GM21529 (cell line): Measurements from ENCODE around the gene UTP11.

Experiments
- ATAC-seq: cut with Tn5 transposase; IDR thresholded peaks from one replicate; pipeline ENCODE4 v1.9.1; 2021; ENCODE audit not compliant: unreplicated experiment

Gene UTP11

GRCh38 chr1:38045401-38046332 lies 33.1 kb downstream of the UTP11 start:
- no peak for ATAC-seq

- ATAC-seq = peak; percentile 3
Measured at GRCh38 chr1:38046333-38046883, 33.9 kb downstream of the UTP11 start, which contains the start of gene POU3F1. TSS of gene POU3F1 (minus strand) at chr1:38046793. CDS start at chr1:38046743, 50 bp downstream.

DNA sequence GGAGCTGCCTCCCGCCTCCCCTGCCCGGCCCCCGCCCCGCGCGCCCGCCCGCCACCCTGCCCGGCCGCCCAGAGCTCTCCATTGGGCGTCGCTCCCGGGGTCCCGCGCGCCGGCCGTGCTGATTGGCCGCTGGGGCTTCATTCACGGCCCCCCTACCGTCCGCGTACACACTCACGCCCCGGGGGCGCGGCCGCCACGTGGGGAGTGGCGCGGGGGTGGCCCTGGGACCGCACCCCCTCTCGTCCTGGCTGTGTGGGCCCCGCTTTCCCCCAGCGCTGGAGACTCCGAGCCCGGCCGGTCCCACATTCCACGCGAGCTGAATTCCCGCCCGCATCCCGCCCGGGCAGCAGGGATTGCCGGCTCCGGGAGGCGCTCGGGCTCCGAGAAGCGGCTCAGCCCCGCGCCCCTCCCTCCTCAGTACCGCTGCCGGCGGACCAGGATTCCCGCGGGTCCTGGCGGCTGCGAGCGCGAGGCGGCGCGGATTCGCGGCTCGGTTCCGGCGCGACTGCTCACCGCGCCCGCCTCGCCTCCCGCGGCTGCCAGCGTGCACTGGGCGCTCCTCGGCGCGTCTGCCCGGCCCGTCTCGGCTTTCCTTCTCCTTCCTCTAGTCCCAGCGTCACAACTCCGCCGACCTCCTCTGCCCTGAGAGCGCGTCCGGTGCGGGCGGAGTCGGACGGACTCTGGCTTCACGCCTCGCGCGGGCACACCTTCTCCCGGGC lies 34.5 kb downstream of the UTP11 start:
- peak; percentile 62 for ATAC-seq

GRCh38 chr1:38047603-38048141 lies 35.1 kb downstream of the UTP11 start:
- ATAC-seq = no peak

GRCh38 chr1:38050397-38051078 lies 38.0 kb downstream of the UTP11 start:
- ATAC-seq = no peak

DNA sequence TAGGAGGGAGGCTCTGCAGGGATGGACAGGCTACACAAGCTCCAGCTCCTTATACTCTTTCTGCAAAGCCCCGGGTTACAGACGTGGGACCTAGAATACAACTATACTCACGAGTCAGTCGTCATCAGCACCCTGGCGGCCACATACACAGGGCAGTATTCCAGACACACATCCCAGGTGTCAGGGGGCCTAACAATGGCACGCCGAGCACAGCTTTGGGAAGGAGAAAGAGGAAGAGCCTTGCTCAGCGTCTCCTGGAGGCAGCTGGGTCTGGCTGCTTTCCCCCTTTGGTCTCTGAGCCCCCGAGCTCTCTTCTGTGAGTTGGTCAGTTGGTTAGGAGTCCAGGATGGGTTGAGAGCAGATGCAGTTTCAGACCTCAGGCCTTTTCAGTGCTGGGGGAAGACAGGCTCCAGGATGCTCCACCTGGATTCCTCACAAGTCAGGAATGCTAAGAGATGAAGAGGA lies 38.6 kb downstream of the UTP11 start:
- ATAC-seq = no peak

- ATAC-seq = peak; percentile 61
Measured at GRCh38 chr1:38052750-38053415, 40.3 kb downstream of the UTP11 start.

- ATAC-seq = no peak
Measured at GRCh38 chr1:38053416-38054091, 41.0 kb downstream of the UTP11 start.

- no peak for ATAC-seq
Measured at GRCh38 chr1:38055398-38055797, 42.9 kb downstream of the UTP11 start.

- ATAC-seq = no peak
Measured at GRCh38 chr1:38055965-38056364, 43.4 kb downstream of the UTP11 start.

- no peak for ATAC-seq
Measured at GRCh38 chr1:38059635-38060250, 47.2 kb downstream of the UTP11 start.

DNA sequence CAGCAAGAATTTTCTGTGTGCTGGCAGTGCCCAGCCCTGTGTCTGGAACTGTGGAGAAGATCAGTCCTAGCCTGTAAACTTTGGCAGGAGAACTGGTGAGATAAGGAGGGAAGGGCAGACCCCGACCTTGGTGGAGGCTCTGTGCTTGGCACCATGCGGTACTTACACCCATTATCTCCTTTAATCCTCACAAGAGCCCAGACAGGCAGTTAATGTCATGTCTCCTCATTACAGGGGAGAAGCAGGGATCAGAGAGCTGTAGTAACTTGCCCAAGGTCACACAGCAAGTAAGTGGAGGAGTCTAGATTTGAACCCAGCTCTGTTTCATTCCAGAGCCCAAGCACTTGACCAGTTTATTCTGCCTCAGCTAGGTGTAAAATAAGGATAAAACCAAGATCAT lies 48.0 kb downstream of the UTP11 start:
- ATAC-seq = no peak

DNA sequence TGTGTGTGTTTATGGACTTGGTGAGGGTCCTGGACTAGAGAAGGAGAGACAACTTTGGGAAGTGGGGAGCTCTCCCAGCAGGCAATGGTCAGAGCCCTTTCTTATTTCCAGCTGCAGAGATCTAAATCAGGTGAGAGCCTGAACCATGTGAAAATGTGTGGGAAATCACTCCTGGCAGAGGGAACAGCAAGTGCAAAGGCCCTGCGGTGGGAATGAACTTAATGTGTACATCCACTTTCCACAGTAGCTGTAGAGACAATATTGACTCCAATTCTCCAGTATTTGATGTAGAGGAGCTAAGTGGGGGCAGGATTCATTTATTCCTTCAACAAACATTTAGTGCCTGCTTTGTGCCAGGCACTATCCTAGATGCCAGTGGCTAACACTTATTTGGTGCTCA lies 48.8 kb downstream of the UTP11 start:
- ATAC-seq = no peak

DNA sequence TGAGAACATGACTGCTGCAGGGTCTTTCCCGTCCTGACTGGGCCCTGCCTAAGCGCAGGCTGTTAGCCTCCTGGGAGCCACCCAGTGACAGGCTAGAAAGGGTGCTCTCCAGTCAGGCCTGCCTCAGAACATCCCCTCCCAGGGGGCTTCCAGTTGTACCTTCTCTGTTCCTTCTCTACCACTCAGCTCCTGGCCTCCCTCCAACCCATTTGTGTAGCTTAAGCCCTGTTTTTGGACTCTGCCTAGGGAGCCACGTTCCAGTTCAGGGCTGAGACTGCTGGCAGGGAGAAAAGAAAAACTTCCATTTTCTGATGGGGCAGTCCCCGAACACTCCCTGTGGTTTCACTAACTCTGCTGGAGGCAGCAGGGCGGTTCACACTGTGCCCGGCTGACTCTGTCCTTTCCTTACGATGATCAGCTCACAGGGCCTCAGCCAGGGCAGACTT lies 49.4 kb downstream of the UTP11 start:
- peak; percentile 81 for ATAC-seq

GRCh38 chr1:38062361-38063288 lies 50.1 kb downstream of the UTP11 start:
- ATAC-seq = no peak

DNA sequence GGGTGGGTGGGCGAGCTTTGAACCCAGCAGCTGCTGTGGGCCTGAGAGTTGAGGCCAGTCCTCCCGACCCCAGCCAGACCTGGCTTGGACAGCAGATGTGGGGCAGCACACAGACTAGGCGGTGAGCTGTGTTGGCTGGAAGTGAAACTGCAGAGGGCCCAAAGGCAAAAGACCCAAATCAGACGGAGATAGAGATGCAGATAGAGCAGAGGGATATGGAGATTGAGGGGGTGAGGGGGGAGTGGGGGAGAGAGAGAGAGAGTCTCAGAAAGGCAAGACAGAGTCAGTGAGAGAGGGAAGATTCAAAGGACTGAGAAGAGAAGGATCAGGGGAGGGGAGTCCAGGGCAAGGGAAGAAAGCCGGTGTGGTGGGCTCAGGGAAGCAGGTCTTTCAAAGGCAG lies 51.1 kb downstream of the UTP11 start:
- ATAC-seq = no peak

DNA sequence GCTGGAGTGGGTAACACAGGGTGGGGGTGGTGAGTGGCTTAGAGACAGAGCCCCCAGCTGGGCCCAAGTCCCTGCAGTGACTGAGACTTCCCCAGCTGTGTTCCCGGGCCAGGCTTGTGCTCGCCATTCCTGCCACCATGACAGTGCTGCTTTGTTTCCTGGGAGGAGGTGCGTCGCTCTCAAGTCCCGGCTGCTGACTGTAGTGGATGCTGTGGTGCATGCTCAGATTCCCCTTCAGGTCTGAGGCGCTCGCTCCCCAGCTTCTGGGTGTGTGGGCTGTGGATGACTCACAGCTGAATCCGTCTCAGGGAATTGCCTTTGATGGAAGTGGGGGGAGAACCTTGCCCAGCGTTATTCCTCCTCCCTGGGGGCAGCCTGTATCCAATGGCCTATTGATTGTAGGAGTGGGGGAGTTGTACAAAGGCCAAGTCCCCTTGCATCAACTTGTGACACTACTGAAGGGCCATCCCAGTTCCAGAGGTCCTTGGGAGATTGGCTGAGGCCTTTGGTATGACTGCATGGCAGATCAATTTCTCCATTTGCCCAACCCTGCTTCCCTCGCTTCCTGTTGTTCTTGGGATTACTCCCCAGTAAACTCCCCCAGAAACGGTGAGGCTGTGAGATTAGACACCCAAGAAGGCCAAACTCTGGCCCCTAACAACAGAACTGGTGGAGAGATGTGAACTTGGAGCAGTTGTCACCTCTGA lies 51.8 kb downstream of the UTP11 start:
- no peak for ATAC-seq
